ENCODE data around the gene AGER. TPM values are rescaled to one million over a fixed set of nuclear protein-coding genes. Genes with fewer than 3 reads are reported as not detected.
"Not testable (repeated sequence)": the region's sequence is repeated elsewhere in the genome, so short reads cannot be mapped to it uniquely, and the experiment has no call there.

AGER gene
- total and polyA plus RNA-seq, 2 donors (not counting 1 experiment from before 2014, with no cell fraction given) = 0.50 to 0.78 TPM

DNA sequence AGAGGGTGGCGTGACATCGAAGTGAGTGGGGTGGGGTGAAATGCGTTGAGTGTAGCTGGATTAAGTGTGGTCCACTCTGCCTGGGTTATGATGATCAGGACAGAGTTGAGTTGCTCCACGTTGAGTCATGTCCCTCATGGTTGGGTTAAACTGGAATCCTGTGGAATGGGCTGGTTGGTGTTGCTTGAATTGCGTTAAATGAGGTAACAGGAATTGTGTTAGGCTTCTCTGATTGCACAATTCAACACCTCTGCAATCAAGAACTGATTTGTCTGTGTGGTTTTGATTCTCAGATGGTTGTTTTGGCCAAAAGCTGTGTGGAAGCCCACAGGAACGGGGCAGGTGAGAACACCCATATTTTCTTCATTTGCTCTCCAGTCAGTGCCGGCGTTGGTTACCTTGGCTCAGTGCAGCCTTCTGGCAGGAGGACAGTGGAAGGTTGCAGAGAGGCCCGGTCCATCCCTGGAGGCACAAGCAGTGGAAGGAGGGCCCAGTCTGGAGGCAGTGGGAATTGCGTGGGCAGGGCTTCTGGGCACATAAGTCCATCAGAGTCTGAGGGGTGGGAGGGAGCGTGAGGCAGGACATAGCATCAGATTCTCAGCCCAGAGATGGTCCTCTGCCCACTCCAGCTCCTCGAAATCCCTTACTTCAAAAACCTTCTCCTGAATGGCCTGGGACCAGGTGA lies 28.2 kb upstream of the AGER start:
- H3K4me3 ChIP-seq (replicated peaks in 1 of 4; ENCODE audit: control extremely low read depth in 1 of 4, insufficient read depth in 1 of 4, low read depth in 3 of 4, low read length in 4 of 4) = no peak overlapping the region
- H3K27me3 ChIP-seq (ENCODE audit: control insufficient read depth, insufficient read depth, low read length) = no peaks in the 10 kb centered on the region

DNA sequence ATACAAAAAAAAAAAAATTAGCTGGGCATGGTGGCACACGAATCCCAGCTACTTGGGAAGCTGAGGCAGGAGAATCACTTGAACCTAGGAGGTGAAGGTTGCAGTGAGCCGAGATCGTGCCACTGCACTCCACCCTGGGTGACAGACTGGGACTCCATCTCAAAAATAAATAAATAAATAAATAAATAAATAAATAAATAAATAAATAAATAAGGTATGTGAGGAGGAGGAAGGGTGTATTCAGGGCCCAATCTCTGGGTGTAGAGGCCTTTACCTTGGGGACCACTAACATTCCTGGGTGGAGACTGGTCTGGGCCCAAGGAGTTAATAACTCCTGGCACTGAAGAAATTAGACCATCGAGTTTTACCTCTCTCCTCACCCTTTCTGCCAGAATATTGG lies 27.4 kb upstream of the AGER start:
- not testable (repeated sequence) for H3K9me3 ChIP-seq (ENCODE audit: control insufficient read depth, insufficient read depth, low read depth, low read length); DNase-seq (ENCODE audit: low read depth in 2 of 2); H3K79me2 ChIP-seq (ENCODE audit: control insufficient read depth, insufficient read depth, low read length); H4K20me1 ChIP-seq (ENCODE audit: control insufficient read depth, extremely low read depth, insufficient read depth, low read length); H3K4me2 ChIP-seq (ENCODE audit: extremely low read depth, insufficient read depth, low read length); H3K36me3 ChIP-seq (ENCODE audit: control insufficient read depth, insufficient read depth, low read length); H3K27me3 ChIP-seq (ENCODE audit: control insufficient read depth, insufficient read depth, low read length); H2AFZ ChIP-seq (ENCODE audit: low read length); H3K4me3 ChIP-seq (replicated peaks in 1 of 4; ENCODE audit: control extremely low read depth in 1 of 4, insufficient read depth in 1 of 4, low read depth in 3 of 4, low read length in 4 of 4); H3K27ac ChIP-seq (ENCODE audit: insufficient read depth, low read length); H3K4me1 ChIP-seq (ENCODE audit: control insufficient read depth, extremely low read depth, insufficient read depth, low read length); H3K9ac ChIP-seq (ENCODE audit: insufficient read depth, low read length)

More for the DNA sequence above, 28.2 kb upstream of the AGER start:
- TF ChIP-seq, protein P1, sequence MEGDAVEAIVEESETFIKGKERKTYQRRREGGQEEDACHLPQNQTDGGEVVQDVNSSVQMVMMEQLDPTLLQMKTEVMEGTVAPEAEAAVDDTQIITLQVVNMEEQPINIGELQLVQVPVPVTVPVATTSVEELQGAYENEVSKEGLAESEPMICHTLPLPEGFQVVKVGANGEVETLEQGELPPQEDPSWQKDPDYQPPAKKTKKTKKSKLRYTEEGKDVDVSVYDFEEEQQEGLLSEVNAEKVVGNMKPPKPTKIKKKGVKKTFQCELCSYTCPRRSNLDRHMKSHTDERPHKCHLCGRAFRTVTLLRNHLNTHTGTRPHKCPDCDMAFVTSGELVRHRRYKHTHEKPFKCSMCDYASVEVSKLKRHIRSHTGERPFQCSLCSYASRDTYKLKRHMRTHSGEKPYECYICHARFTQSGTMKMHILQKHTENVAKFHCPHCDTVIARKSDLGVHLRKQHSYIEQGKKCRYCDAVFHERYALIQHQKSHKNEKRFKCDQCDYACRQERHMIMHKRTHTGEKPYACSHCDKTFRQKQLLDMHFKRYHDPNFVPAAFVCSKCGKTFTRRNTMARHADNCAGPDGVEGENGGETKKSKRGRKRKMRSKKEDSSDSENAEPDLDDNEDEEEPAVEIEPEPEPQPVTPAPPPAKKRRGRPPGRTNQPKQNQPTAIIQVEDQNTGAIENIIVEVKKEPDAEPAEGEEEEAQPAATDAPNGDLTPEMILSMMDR (conservative IDR thresholded peaks at IDR 0.05 in 1 of 2, IDR thresholded peaks at IDR 0.05 in 1 of 2; ENCODE audit: low read depth in 1 of 2, low read length in 2 of 2) = no peak
- no peak for TF ChIP-seq EZH2 (IDR thresholded peaks at IDR 0.05; ENCODE audit: low read length, missing control alignments)
- Histone ChIP-seq H3K4me2 (ENCODE audit: extremely low read depth, insufficient read depth, low read length) (no peak overlapping the region), H3K9me3 (ENCODE audit: control insufficient read depth, insufficient read depth, low read depth, low read length) (no peaks in the 10 kb centered on the region), H3K36me3 (ENCODE audit: control insufficient read depth, insufficient read depth, low read length) (no peaks in the 10 kb centered on the region), H3K9ac (ENCODE audit: insufficient read depth, low read length) (no peak overlapping the region), H3K4me1 (ENCODE audit: control insufficient read depth, extremely low read depth, insufficient read depth, low read length) (no peaks in the 10 kb centered on the region), H2AFZ (ENCODE audit: low read length) (no peak overlapping the region), H4K20me1 (ENCODE audit: control insufficient read depth, extremely low read depth, insufficient read depth, low read length) (no peaks in the 10 kb centered on the region), H3K79me2 (ENCODE audit: control insufficient read depth, insufficient read depth, low read length) (no peaks in the 10 kb centered on the region), H3K27ac (ENCODE audit: insufficient read depth, low read length) (no peak overlapping the region)
- DNase-seq (ENCODE audit: low read depth in 2 of 2) = no peak

DNA sequence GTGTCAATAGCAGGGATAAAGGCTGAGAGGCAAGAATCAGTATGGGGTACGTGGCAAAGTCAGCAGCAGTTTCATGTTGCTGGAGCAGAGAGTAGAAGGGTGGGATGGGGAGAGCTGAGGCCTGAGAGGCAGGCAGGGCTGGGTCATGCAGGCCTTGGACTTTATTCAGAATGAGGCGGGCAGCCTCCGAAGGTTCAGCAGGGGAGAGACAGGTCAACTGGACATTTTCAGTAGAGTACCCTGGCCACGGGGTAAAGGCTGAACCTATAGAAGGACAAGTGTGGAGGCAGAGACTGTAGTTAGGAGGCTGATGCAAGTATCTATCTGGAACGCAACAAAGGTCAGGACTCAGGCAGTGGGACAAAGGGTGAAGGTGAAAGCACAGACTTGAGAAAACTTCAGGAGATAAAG lies 26.1 kb upstream of the AGER start:
- Histone ChIP-seq H2AFZ (ENCODE audit: low read length) (no peak overlapping the region), H3K27ac (ENCODE audit: insufficient read depth, low read length) (no peak overlapping the region), H3K9ac (ENCODE audit: insufficient read depth, low read length) (no peak overlapping the region), H3K9me3 (ENCODE audit: control insufficient read depth, insufficient read depth, low read depth, low read length) (no peaks in the 10 kb centered on the region), H3K4me2 (ENCODE audit: extremely low read depth, insufficient read depth, low read length) (no peak overlapping the region), H3K4me1 (ENCODE audit: control insufficient read depth, extremely low read depth, insufficient read depth, low read length) (no peaks in the 10 kb centered on the region), H3K79me2 (ENCODE audit: control insufficient read depth, insufficient read depth, low read length) (no peaks in the 10 kb centered on the region), H3K27me3 (ENCODE audit: control insufficient read depth, insufficient read depth, low read length) (no peaks in the 10 kb centered on the region), H3K36me3 (ENCODE audit: control insufficient read depth, insufficient read depth, low read length) (no peaks in the 10 kb centered on the region), H4K20me1 (ENCODE audit: control insufficient read depth, extremely low read depth, insufficient read depth, low read length) (no peaks in the 10 kb centered on the region), H3K4me3 (replicated peaks in 1 of 4; ENCODE audit: control extremely low read depth in 1 of 4, insufficient read depth in 1 of 4, low read depth in 3 of 4, low read length in 4 of 4) (no peak overlapping the region)
- TF ChIP-seq, protein P1 (conservative IDR thresholded peaks at IDR 0.05 in 1 of 2, IDR thresholded peaks at IDR 0.05 in 1 of 2; ENCODE audit: low read depth in 1 of 2, low read length in 2 of 2) = no peak
- no peak for TF ChIP-seq EZH2 (IDR thresholded peaks at IDR 0.05; ENCODE audit: low read length, missing control alignments)
- DNase-seq (ENCODE audit: low read depth in 2 of 2) = no peak
